Subcutaneous adipose tissue (tissue), 4 donors: ENCODE data around the gene WNK1. TPM values are rescaled to one million over a fixed set of nuclear protein-coding genes. Genes with fewer than 3 reads are reported as not detected.

ENCODE experiments used
- total RNA-seq, 4 donors: library from RNA; depleted of rRNA; stranded (reverse); fragments of >200 nt; gene quantifications; one replicate each; pipeline ENCODE4 v1.1.0, GENCODE V29; 2016
- TF ChIP-seq, protein P1 (sequence below): fragments of 450-650 bp; IDR thresholded peaks from one replicate; pipeline ENCODE4 v1.5.1; 2016; ENCODE audit warnings: low read depth, mild to moderate bottlenecking, control low read depth, antibody characterized with exemption, moderate library complexity

The WNK1 gene
- total RNA-seq, 4 donors from 2014 or later: 208 to 631 (median 301) TPM

DNA sequence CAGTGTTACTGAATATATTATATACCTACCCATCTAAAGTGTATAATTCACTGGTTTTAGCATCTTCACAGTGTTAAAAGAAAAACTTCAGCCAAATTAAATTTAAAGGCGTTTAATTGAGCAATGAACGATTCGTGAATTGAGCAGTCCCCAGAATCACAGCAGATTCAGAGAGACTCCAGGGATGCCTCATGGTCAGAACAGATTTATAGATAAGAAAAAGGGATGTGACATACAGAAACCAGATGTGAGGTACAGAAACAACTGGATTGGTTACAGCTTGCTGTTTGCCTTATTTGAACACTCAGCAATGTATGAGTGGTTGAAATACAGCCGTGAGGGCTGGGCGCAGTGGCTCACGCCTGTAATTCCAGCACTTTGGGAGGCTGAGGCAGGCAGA is 84.6 kb downstream of the WNK1 start:
- TF ChIP-seq, protein P1, sequence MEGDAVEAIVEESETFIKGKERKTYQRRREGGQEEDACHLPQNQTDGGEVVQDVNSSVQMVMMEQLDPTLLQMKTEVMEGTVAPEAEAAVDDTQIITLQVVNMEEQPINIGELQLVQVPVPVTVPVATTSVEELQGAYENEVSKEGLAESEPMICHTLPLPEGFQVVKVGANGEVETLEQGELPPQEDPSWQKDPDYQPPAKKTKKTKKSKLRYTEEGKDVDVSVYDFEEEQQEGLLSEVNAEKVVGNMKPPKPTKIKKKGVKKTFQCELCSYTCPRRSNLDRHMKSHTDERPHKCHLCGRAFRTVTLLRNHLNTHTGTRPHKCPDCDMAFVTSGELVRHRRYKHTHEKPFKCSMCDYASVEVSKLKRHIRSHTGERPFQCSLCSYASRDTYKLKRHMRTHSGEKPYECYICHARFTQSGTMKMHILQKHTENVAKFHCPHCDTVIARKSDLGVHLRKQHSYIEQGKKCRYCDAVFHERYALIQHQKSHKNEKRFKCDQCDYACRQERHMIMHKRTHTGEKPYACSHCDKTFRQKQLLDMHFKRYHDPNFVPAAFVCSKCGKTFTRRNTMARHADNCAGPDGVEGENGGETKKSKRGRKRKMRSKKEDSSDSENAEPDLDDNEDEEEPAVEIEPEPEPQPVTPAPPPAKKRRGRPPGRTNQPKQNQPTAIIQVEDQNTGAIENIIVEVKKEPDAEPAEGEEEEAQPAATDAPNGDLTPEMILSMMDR: no peak

DNA sequence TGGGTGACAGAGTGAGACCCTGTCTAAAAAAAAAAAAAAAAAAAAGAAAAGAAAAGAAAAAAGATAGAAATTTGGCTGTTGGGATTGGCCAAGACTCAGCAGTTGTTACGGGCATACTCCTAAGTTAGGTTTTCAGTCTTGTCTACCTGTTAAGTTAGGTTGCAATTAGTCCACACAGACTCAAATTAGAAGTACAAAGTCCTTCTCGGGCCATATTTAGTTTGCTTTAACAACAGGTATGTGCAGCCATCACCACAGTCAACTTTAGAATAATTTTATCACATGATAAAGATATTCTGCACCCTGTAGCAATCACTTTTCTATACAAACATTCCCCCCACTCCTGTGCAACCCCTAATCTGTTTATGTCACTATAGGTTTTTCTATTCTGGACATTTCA is 85.2 kb downstream of the WNK1 start:
- TF ChIP-seq, protein P1: no peak

DNA sequence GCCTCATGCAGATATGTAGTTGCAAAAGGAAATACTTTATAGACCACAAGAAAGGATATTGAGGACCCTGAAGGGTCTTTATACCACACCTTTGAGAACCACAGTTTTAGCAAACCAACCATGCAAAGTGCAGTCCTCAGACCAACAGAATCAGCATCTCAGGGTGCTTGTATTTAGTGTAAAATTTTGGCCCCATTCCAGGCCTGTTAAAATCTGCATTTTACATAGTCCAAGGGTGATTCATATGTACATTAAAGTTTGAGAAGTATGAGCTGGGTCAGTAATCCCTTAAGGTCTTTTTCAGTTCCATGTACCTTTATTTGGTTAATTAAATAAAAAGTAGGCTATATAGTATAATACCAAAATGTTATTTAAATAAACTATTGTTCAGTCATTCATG is 91.2 kb downstream of the WNK1 start:
- TF ChIP-seq, protein P1: no peak

DNA sequence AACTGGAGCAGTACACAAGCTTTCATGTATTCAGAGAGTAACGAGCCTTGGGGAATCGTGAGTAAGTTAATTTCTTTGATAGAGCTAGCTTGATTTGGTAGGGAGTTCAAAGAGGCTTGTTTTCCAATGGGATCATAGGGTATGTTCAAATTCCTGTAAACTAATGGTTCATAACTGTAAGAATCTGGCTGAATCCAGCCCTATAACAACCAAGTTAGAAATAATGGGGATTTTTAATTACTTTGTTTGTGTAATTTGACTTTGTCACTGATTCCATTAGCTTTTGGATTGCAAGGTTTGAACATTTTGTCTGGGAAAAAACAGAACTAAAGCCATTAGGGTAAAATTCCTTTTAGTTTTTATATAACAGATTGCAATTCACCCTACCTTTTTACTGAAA is 94.0 kb downstream of the WNK1 start:
- TF ChIP-seq, protein P1: no peak

DNA sequence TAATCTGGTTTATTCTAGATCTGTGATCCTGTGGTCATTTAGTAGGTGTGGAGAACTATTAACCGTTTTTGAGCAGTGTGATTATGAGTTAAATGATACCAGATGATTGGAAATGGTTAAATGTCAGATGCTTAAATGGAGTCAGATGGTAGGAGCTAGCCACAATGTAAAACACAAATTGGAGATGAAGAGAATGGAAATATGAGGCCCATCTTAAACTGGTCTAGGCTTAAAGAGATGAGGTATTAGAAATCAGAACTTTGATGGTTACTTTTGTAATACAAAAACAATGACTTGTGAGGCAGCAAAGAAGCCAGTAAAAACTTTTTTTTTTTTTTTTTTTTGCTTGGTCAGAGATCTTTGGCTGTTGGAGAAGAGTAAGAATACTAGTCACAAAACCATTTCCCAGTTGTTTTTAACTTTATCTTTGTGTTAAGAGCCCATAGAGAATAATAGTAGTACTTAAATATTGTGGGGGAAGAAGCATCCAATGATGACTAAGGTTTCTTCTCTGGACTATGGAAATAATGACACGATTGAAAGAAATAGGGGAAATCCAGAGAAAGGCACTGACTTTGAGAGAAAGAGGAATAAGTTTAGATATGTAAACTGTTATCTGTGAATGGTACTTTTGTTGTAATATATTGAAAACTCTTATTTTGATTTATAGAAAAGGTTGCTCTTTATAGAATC is 95.9 kb downstream of the WNK1 start:
- TF ChIP-seq, protein P1: no peak

DNA sequence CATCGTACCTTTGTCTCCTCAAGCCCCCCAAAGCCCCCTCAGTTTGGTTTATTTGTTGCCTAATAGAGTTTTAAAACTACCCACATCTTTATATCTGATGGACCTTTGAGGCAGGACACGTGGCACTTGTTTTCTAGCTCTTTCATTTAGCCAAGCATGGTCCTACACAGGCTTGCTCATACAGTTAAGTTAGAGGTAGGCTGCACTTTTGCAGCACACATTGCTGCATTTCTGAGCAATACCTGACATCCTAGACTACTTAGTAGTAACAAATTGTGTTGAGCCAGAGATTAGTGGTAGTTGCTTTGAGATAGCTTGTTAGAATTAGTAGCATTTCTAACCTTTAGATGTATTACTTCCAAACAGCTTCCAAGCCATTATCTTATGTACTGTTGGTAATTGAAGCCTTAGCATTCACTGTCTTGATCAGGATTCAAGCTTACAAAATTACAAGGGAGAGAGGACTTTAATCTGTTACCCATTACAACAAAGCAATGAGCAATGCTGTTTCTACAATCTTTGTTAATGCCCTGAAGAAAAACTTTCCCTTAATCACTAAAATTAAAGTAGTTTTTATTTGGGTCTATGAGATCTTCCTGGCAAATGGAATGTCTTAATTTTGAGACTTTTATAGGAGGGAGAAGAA is 96.6 kb downstream of the WNK1 start:
- TF ChIP-seq, protein P1: no peak

DNA sequence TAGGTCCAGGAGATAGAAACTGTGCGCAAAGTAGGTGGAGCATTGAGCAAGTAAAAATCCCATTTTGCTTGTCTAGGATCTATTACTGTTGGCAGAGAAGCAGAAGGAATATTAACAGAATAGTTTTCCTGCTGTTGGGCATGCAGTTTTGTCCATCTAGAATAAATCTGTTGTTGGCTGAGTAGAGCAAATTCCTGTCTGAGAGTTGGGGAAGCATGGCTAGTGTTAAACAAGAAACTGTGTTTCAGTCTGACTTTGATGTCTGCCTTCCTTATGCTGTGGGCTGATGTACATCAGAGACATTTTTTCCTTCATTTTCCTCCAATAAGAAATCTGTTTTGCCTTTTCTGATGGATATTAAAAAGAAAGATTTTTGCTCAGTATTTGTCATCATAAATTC is 99.0 kb downstream of the WNK1 start:
- TF ChIP-seq, protein P1: no peak
